ENCODE results near the gene SEMA5B.

Gene SEMA5B

DNA sequence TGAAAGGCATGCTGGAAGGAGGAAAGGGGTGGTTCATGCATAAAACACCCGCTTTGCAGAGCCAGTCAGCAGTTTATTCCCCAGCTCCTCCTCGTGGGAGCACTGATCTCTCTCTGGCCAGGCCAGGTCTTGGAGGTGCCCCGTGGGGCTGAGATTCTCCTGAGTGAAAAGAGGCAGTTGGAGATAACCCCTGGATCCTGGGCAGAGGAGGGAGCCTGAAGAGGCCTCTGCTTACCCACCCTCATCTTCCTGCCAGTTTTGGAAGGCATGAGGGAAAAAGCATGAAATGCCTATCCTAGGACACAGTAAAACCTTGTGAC, 108.3 kb downstream of the SEMA5B start:
- DNase-seq: no peak

DNA sequence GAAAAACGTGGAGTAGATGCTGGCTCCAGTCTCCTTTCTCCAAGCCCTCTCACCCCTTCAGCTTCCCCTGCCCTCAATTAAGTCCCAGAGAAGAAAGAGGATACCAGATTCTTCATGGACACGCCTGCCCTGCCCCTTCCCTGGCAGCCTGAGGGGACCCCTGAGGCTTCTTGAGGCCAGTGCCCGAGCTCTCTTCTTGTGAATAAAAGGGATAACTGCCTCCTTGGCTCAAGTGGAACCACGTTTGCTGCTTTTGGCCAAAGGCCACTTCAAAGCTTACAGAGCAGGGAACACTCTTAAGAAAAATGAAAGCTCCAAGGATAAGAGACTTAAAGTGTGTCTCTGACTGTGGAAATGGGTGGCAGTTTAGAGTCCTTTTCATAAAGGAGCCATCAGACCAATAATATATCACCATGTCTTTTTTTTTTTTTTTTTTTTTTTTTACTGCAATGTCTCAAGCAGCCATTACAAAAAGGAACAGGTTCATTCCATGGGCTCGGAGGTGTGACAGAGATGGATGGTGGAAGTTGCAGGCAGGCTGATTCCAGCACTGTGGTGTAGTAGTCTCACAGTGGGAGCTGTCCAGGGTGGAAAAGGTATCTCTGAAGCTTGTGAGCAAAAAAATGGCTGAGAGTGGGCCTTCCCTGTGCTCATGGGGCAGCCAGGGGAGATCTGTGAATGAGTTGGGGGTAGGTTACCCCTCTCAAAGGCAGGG, 108.8 kb downstream of the SEMA5B start:
- DNase-seq: no peak

DNA sequence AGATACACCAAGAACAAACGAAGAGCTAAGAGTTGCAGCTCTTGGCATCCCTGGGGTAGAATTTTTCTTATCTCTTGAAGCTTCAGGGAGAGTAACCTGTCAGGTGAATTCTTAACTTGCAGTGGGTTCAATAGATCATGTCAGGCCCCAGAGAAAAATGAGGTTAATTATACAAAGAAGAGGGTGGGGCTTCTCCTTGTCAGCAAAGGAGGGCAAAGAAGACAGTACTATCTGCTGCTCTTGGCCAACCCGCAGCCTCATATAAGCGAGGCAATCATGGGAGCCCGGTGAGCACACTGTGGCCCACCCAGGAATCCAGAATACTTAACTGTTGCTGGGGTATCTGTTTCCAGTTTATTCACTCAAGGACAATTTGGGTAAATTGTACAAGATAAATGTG, 110.2 kb downstream of the SEMA5B start:
- no peak for DNase-seq

DNA sequence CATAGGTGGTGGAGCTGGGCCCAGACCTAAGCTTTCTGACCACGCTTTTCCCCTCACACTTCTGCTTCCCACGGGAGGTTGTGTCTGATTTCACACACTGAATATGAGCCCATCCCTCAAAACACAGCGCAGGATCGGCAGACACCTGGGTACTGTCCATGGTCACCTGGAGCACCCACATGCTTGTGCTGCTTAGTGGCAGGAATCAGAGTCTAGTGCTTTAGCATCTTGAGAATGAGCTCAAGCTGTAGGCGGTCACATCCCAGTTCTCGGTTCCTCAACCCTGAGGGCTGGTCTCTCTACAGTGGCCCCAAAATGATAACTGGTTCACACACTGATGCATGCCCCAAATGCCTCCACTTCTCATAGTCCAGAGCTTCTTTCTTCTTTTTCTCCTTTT, 111.0 kb downstream of the SEMA5B start:
- DNase-seq: no peak

DNA sequence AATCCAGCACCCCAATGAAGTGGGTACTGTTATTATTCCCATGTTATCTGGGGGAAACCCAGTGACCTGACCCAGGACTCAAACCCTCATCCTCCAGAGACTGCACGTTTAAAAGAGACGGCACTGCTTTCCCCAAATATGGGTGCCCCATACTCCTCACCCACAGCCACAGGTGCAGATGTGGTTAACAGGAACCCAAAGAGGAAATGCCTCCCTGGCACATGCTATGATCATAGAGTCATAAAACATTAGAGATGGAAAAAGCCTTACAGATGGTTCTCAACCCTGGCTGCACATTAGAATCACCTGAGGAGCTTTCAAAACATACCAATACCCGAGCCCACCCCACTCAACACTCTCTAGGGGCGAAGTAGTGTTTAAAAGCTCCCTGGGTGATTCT, 111.5 kb downstream of the SEMA5B start:
- DNase-seq: no peak

DNA sequence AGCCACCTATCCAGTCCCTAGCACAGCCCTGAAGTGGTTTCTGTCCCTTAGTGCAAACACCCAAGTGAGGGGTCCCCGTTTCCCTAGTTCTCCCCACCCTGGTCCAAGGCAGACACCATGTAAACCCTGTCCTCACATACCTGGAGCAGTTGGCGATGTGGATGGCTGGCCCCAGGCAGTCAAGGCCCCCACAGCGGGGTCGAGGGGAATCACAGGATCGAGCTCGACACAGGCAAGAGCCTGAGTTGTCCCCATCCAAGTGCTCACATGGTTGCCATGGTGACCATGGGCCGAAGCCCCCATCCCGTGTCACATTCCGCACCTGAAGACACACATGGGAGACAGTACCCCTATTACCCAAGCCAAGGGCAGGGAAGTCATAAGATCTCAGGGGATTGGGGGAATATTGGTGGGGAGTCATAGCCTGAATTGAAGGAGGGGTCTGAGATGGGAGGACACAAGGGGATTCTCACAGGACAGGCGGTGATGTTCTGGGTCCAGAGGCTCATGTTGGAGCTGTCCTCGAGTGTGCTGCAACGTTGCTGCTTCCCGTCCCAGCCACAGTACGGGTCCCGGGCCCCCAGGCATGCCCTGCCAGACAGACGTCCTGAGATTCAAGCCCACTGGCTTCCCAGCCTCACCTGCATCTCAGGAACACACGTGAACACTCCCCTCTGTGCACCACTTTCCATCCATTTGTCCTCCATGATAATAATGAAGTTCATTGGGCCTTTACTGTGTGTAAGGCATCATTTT, 112.1 kb downstream of the SEMA5B start:
- no peak for DNase-seq

DNA sequence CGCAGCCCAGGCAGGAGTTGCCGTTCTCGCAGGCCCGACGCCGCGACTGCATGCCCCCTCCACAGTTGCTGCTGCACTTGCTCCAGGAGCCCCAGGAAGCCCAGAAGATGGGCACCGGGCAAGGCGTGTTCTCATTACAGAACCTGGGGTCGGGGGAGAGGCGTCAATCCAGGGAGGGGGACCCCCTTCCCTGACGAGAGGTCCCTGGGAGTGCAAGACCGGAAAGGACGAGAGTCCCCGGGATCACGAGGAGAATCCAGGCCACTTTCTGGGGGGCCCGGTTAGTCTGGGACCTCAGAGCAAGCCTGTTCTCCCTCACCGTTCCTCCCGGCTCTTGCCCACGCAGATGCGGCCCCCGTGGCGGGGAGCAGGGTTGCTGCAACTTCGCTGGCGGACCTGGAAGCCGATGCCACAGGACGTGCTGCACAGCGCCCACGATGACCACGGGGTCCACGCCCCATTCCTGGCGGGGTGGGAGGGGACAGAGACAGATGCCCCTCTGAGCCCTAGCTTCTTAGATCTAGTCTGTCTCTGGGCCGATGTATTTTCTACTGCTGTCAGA, 113.9 kb downstream of the SEMA5B start:
- DNase-seq: no peak

DNA sequence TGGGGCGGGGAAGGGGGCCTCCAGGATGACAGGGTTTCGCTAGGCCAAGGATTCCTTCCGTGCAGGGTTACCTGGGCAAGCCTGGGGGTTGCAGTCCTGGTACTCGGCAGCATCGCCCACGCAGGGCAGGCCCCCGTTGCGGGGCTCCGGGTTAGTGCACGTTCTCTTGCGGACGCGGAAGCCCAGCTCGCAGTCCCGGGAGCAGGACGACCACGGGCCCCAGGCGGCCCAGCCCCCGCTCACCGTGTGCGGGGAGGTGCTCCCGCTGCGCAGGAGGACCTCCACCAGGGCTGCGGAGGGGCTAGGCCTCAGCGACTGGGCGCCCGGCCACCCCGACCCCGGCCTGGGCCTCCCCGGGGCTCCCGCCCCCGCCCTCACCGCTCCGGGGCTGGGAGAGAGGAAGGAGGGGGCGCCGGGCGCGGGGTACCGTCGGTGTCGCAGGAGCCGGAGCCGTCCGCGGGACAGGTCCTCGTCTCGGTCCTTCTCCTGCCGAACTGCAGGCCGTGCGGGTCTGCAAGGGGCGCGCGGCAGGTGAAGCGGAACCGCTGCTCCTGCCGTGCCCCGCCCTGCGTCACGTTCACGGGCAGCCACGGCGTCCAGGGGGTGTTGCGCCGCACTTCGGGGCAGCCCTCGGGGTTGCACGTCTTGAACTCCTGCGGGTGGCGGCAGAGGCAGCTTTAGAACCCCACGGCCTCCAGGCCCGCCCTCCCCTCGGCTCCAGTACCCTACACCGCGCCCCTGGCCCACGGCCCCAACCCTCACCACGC, 114.6 kb downstream of the SEMA5B start:
- no peak for DNase-seq

DNA sequence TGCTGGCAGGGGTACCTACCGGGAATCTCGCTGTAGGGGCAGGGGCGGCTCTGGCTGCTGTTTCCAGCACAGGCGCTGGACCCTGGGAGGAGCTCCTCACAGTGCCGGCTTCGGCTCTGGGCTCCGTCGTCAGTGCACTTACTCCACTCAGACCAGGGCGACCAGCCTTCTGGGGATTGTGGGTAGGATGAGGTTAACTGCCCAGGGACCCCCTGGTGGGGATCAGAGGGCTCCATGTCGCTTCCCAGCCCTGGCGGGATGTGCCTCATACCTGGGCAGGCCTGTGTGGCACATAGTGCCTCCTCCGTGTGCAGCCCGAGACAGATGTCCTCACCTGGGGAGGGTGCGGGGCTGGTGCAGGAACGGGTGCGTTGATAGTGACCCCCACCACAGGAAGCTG, 115.7 kb downstream of the SEMA5B start:
- no peak for DNase-seq

DNA sequence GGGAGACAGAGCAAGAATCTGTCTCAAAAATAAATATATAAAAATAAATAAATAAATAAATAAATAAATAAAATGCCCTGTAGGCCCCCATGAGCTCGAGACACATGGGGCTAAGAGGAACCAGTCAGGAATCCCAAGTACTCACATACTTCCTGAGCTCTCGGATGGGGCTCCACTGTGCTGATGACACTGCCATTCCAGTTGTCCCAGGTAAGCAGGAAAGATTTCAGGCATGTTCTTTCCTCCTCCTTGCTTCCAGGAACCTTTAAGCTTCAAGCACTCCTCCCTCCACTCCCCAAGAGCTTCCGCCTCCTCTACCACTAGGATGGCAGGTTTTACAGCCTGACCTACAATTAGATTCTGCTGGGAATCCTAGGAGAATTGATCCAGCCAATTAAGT, 119.3 kb downstream of the SEMA5B start:
- no peak for DNase-seq

DNA sequence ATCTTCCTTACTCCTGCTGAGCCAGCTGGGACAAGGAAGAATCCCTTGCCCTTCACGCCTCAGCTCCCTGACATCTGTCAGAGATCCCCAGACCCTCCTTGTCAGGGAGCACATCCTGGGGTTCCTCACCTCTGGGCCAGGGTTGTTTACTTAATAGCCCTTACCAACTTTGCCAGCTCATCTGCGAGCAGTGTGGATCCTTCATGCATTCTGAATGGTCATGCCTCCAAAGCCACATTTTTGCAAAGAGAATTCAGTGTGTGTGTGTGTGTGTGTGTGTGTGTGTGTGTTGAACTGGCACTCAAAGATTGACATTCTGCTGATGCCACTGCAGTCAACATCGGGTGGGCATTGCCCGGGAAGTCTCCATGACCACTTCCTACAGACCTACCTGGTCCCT, 120.1 kb downstream of the SEMA5B start:
- no peak for DNase-seq

DNA sequence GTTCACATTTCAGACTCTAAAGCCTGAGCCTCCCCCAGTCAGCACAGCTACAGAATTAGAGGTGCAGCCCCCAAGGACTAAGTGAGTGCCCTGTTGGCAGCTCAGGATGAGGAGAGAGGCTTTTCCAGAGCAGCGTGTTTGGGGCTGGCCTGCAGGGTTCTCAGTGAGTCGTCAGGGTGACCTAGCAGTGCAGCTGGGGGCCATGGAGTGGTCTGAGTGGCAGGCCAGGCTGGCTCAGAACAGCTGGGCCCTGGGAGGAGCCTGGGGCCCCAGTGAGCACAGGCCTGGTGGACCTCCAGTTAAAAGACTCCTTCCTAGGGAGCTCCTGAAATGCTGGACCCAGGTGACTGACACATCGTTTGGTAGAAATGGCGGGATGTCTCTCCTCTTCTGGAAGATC, 124.4 kb downstream of the SEMA5B start:
- no peak for DNase-seq

DNA sequence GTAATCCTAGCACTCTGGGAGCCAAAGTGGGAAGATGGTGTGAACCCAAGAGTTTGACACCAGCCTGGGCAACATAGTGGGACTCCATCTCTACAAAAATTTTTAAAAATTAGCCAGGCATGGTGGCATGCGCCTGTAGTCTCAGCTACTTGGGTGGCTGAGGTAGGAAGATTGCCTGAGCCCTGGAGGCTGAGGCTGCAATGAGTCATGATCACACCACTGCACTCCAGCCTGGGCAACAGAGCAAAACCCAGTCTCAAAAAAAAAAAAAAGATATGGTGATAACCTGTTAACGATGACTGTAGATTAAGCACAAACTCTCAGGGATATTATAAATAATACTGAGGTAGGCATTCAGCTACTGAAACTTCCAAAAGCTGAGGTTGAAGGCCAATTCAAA, 125.2 kb downstream of the SEMA5B start:
- no peak for DNase-seq

DNA sequence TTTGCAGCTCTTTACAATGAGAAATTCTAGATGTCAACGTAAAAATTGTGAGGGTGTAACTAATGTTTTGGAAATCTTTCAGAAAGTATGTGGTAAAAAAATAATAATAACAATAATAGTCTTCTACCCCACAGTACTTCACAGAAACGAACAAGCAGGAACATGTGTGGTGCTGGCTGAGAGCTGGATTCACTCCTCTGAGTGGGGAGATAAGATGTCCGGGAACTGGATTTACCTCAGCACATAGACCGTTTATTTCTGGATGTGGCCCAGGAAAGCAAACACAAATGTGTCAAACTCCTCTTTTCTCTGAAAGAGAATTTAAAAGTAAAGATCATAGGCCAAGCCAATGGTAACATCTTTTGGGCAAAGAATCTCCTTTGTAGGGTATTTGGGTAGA, 129.3 kb downstream of the SEMA5B start:
- no peak for DNase-seq

DNA sequence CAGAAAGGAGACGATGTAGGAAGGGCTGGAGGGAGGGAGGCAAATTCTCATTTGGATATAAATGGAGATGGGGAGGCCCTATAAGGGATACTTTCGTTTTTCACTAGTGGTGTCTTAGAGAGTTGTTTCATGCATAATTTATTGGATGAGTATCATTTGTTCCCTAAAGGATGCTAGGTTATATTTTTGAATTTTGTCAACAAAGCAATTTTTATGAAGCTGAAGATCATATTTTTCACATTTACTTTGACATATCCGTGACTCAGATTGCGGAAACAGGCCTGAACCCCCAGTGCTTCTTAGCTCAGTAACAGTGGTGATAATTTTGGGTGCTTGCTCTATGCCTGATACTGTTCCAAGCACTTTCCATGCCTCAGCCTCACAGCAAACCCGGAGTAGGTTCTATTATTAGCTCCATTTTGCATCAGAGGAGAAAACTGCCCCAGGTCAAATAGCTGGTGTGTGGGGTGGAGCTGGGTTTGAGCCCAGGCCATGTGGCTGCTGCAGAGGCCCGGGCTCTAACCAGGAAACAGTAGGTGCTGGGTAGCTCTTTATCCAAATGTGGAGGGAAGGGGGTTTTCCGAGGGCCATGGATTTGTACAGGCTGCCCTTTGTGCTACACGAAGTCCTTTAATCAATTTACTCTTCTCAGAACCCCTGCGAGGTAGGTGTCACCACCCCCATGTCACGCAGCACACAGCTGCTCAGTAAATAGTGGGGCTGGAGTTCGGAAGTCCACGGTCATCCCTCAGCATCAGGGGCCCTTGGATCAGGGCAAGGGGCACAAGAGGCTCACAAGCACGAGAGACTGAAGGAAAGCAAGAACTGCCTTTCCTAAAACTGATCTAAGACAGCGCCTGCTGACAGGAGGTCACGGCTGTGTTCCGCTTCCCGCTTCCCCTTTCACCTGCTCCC, 133.6 kb downstream of the SEMA5B start:
- no peak for DNase-seq

DNA sequence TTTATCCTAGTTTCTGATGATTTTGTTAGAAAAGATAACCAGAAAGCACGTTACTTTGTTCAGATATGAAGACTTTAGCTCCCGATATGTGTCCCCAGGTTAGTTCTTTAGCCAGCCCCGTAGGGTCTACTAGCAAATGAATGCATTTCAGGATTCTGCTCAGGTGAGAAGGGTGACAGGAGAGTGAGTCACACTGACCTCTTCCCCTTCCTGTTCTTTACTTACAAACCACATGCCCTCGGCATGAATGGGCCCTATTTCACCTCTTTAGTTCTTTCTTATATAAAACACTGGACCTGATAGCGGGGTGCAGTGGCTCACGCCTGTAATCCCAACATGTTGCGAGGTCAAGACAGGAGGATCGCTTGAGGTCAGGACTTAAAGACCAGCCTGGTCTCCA, 134.3 kb downstream of the SEMA5B start:
- no peak for DNase-seq

DNA sequence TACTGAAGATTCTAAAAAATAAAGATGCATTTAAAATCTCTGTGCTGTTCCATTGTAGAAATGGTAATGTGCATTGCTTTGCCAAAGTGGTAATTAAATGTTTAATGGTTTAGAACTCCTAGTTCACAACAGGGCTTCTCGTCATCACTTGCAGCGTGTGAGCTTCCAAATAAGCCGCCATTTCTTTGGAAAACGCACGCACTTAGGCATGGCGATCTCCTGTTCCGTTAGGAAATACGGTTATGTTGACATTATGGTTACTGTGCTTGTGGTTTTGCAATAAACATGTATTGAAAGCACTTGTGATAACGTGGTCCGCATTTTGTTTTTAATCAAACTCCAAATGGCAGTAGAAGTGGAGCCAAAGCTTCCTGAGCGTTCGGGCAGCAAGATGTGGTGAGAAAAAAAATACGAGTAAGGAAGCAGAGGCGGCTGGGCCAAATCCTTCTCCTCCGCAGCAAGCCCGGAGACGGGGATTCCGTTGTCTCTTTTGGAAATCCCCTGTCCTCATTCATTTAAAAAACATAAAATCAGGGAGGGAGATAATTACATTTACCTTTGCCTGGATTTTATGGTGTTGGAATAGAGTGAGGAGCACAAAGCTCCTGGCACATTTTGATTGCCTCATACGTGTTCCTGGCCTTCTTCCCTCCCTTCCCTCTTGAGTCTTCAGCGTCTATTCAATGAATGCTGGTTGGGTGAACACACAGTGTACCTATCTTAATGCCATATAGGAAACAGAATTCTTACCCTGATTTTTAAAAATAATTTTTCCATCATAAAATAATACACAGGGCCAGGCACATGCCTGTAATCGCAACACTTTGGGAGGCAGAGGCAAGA, 135.2 kb downstream of the SEMA5B start:
- no peak for DNase-seq

DNA sequence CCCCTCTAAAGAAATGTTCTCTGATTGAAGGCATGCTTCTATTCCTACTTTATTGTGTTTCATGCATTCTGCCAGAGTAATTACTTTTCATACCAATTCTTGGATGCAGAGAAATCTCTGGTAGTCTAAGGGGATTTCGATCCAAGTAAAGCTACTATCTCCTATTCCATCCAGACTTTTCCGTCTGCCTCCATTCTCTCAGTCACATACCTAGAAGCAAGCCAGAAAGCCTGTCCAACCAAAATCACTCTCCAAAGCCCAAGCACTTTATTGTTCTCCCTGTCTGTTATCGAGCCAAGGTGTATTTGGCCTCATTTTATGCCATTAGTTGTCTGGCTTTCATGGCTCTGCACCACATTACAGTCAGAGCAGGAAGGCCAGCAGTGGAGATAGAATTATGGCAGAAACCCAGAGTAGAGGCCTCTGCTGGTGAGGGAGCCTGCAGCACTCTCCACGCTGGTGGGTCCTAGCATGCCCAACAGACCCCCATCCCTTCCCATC, 136.8 kb downstream of the SEMA5B start:
- DNase-seq: no peak

DNA sequence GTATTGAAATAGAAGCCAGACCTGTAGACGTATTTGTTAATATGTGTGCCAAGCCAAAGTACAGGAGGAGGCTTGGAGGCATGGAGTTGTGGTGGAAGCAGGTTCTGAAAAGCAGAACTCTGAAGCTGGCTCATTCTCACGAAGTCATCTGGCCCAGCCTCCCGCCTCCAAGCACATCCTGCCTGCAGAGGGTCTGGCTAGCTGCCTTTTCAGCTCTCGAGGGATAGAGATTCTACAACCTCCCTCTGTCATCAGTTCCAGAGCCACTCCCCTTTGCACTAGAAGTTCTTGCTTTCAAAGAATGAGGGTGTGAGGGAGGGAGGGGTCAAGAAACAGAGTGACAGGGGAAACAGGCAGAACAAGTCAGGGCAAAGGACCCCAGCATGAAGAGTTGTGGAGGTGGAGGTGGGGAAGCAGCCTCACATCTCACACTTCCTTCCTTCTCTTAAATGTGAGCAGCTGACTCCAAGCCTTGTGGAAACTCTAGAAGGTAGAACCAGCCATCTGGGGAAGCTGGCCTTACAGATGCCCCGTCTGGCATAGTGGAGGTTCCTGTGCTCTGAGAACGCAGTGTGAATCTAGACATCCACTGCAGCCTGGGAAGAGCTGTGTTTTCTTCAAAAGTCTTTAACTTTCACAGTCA, 137.4 kb downstream of the SEMA5B start:
- no peak for DNase-seq

DNA sequence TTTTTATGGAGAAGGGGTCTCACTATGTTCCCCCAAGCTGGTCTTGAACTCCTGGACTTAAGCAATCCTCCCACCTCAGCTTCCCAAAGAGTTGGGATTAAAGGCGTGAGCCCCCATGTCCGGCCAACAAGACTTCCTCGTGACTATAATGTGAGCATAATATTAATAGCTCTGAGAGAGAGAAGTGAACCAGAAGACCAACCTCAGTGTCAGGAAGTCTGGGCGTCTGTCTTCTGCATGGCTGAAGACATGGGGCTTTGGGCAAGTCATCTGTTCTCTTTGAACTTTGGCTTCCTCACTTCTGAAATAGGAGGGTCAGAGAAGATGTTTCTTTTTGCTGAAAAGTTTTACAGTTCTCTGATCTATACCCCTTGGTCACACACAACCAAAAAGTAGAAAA, 140.6 kb downstream of the SEMA5B start:
- no peak for DNase-seq

DNA sequence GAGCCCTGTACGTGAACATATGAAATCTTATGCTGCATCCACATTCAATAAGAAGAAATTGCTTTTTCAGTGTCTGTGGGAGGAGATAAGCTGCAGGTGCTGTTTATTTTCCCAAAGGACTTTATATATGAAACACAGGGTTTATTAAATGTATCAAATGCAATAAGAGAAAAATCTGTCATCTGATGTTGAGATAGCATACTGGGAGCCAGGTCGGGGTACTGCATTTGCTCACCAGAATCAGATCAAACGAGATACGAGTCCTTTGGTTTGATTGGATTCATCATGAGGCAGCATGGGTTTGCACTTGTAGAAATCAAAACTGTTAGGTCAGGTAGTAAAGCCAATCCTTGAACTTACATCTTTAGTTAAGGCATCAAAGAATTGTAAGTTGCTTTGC, 141.3 kb downstream of the SEMA5B start:
- DNase-seq: no peak
